Ishikawa (cell line): ENCODE results near the gene RAB9B.

Experiments used
- CEBPB ChIP-seq: IDR thresholded peaks from 2 replicates; pipeline ENCODE4 v1.6.1; 2012
- EGR1 ChIP-seq: IDR thresholded peaks from 2 replicates; pipeline ENCODE4 v1.6.1; 2012
- EP300 ChIP-seq: IDR thresholded peaks from 2 replicates; pipeline ENCODE4 v1.6.1; 2012; ENCODE audit warnings: borderline replicate concordance
- FOXM1 ChIP-seq: IDR thresholded peaks from 2 replicates; pipeline ENCODE4 v1.6.1; 2012; ENCODE audit warnings: low read depth, borderline replicate concordance
- MAX ChIP-seq: IDR thresholded peaks from 2 replicates; pipeline ENCODE4 v1.6.1; 2012
- NFIC ChIP-seq: IDR thresholded peaks from 2 replicates; pipeline ENCODE4 v1.6.1; 2012
- RAD21 ChIP-seq: IDR thresholded peaks from 2 replicates; pipeline ENCODE4 v1.6.1; 2012; ENCODE audit warnings: low read depth
- REST ChIP-seq: IDR thresholded peaks from 2 replicates; pipeline ENCODE4 v1.6.1; 2012; ENCODE audit warnings: low read depth, mild to moderate bottlenecking
- TAF1 ChIP-seq: IDR thresholded peaks from 2 replicates; pipeline ENCODE4 v1.6.1; 2012; ENCODE audit warnings: low read depth, mild to moderate bottlenecking
- TCF12 ChIP-seq: IDR thresholded peaks from 2 replicates; pipeline ENCODE4 v1.6.1; 2012; ENCODE audit warnings: low read depth
- USF1 ChIP-seq: IDR thresholded peaks from 2 replicates; pipeline ENCODE4 v1.6.1; 2012
- YY1 ChIP-seq: IDR thresholded peaks from 2 replicates; pipeline ENCODE4 v1.6.1; 2012; ENCODE audit warnings: low read depth
- ZBTB7A ChIP-seq: IDR thresholded peaks from 2 replicates; pipeline ENCODE4 v1.6.1; 2012; ENCODE audit warnings: low read depth

Gene RAB9B

GRCh38 chrX:103773445-103773844 lies 58.6 kb downstream of the RAB9B start:
- TF ChIP-seq EP300, result no peak
- TF ChIP-seq ZBTB7A, result no peak
- no peak for TF ChIP-seq USF1
- TF ChIP-seq TCF12, result no peak
- TF ChIP-seq MAX, result no peak
- no peak for TF ChIP-seq CEBPB
- TF ChIP-seq TAF1, result no peak
- TF ChIP-seq RAD21, result no peak
- TF ChIP-seq NFIC, result no peak
- TF ChIP-seq YY1, result no peak
- no peak for TF ChIP-seq REST
- no peak for TF ChIP-seq FOXM1
- TF ChIP-seq EGR1, result no peak
